ENCODE measurements around the gene TLL2. TPM values are rescaled to one million over a fixed set of nuclear protein-coding genes. Genes with fewer than 3 reads are reported as not detected.

TLL2 gene
- total RNA-seq, 3 donors from 2014 or later, result not detected

- H3K9me3 Mint-ChIP-seq, result peaks cover 9% of the 10 kb centered on the region
- H3K27me3 Mint-ChIP-seq (ENCODE audit: low read depth), result peaks cover 6% of the 10 kb centered on the region
- ATAC-seq (no peak), DNase-seq (no peak)
- no peaks in the 10 kb centered on the region for H3K36me3 Mint-ChIP-seq (ENCODE audit: insufficient read depth)
- no peaks in the 10 kb centered on the region for H3K4me1 Mint-ChIP-seq (ENCODE audit: low read depth)
- H3K4me3 Mint-ChIP-seq, result no peak overlapping the region
Measured at GRCh38 chr10:96462606-96463151, 51.0 kb downstream of the TLL2 start.

GRCh38 chr10:96460316-96460715, 53.4 kb downstream of the TLL2 start:
- H3K27me3 Mint-ChIP-seq (ENCODE audit: low read depth), result peaks cover 12% of the 10 kb centered on the region
- no peaks in the 10 kb centered on the region for H3K36me3 Mint-ChIP-seq (ENCODE audit: insufficient read depth)
- ATAC-seq, result no peak

GRCh38 chr10:96457341-96457740, 56.4 kb downstream of the TLL2 start:
- no peaks in the 10 kb centered on the region for H3K4me1 Mint-ChIP-seq (ENCODE audit: low read depth)
- no peak overlapping the region for H3K4me3 Mint-ChIP-seq
- ATAC-seq (no peak), DNase-seq (no peak)
- no peaks in the 10 kb centered on the region for H3K36me3 Mint-ChIP-seq (ENCODE audit: insufficient read depth)
- peaks cover 9% of the 10 kb centered on the region for H3K9me3 Mint-ChIP-seq
- H3K27me3 Mint-ChIP-seq (ENCODE audit: low read depth), result peaks cover 9% of the 10 kb centered on the region

More at GRCh38 chr10:96460316-96460715, 53.4 kb downstream of the TLL2 start:
- no peak for DNase-seq
- no peaks in the 10 kb centered on the region for H3K4me1 Mint-ChIP-seq (ENCODE audit: low read depth)
- H3K4me3 Mint-ChIP-seq, result no peak overlapping the region
- H3K9me3 Mint-ChIP-seq, result peaks cover 9% of the 10 kb centered on the region

- H3K9me3 Mint-ChIP-seq, result peaks cover 6% of the 10 kb centered on the region
- peaks cover 5% of the 10 kb centered on the region for H3K27me3 Mint-ChIP-seq (ENCODE audit: low read depth)
- ATAC-seq (no peak), DNase-seq (no peak)
- H3K4me3 Mint-ChIP-seq, result no peak overlapping the region
- no peaks in the 10 kb centered on the region for H3K36me3 Mint-ChIP-seq (ENCODE audit: insufficient read depth)
- no peaks in the 10 kb centered on the region for H3K4me1 Mint-ChIP-seq (ENCODE audit: low read depth)
Measured at GRCh38 chr10:96456296-96456840, 57.4 kb downstream of the TLL2 start.

GRCh38 chr10:96453856-96454583, 59.7 kb downstream of the TLL2 start:
- Mint-ChIP-seq H3K27me3 (ENCODE audit: low read depth) (peaks cover 5% of the 10 kb centered on the region), H3K9me3 (no peaks in the 10 kb centered on the region), H3K36me3 (ENCODE audit: insufficient read depth) (no peaks in the 10 kb centered on the region), H3K4me1 (ENCODE audit: low read depth) (no peaks in the 10 kb centered on the region), H3K4me3 (no peak overlapping the region)
- DNase-seq (no peak), ATAC-seq (no peak)

- Mint-ChIP-seq H3K4me1 (ENCODE audit: low read depth) (no peaks in the 10 kb centered on the region), H3K4me3 (no peak overlapping the region), H3K27me3 (ENCODE audit: low read depth) (peaks cover 5% of the 10 kb centered on the region), H3K9me3 (no peaks in the 10 kb centered on the region), H3K36me3 (ENCODE audit: insufficient read depth) (no peaks in the 10 kb centered on the region)
- no peak for DNase-seq
- ATAC-seq, result no peak
Measured at GRCh38 chr10:96452494-96453153, 61.1 kb downstream of the TLL2 start.

GRCh38 chr10:96450529-96451207, 63.1 kb downstream of the TLL2 start:
- Mint-ChIP-seq H3K4me1 (ENCODE audit: low read depth) (no peaks in the 10 kb centered on the region), H3K36me3 (ENCODE audit: insufficient read depth) (no peaks in the 10 kb centered on the region), H3K27me3 (ENCODE audit: low read depth) (peaks cover 9% of the 10 kb centered on the region), H3K4me3 (no peak overlapping the region), H3K9me3 (no peaks in the 10 kb centered on the region)
- ATAC-seq (no peak), DNase-seq (no peak)

GRCh38 chr10:96448558-96448957, 65.2 kb downstream of the TLL2 start:
- no peak for DNase-seq
- peaks cover 15% of the 10 kb centered on the region for H3K27me3 Mint-ChIP-seq (ENCODE audit: low read depth)
- H3K9me3 Mint-ChIP-seq, result no peaks in the 10 kb centered on the region
- no peak for ATAC-seq
- H3K4me1 Mint-ChIP-seq (ENCODE audit: low read depth), result no peaks in the 10 kb centered on the region
- no peak overlapping the region for H3K4me3 Mint-ChIP-seq
- H3K36me3 Mint-ChIP-seq (ENCODE audit: insufficient read depth), result no peaks in the 10 kb centered on the region

GRCh38 chr10:96448021-96448457, 65.7 kb downstream of the TLL2 start:
- no peaks in the 10 kb centered on the region for H3K4me1 Mint-ChIP-seq (ENCODE audit: low read depth)
- peaks cover 15% of the 10 kb centered on the region for H3K27me3 Mint-ChIP-seq (ENCODE audit: low read depth)
- no peaks in the 10 kb centered on the region for H3K36me3 Mint-ChIP-seq (ENCODE audit: insufficient read depth)
- DNase-seq (no peak), ATAC-seq (no peak)
- no peaks in the 10 kb centered on the region for H3K9me3 Mint-ChIP-seq
- no peak overlapping the region for H3K4me3 Mint-ChIP-seq

- ATAC-seq (no peak), DNase-seq (no peak)
- H3K36me3 Mint-ChIP-seq (ENCODE audit: insufficient read depth), result no peaks in the 10 kb centered on the region
- no peaks in the 10 kb centered on the region for H3K9me3 Mint-ChIP-seq
- no peaks in the 10 kb centered on the region for H3K4me1 Mint-ChIP-seq (ENCODE audit: low read depth)
- no peak overlapping the region for H3K4me3 Mint-ChIP-seq
- H3K27me3 Mint-ChIP-seq (ENCODE audit: low read depth), result peaks cover 15% of the 10 kb centered on the region
Measured at GRCh38 chr10:96446966-96447596, 66.6 kb downstream of the TLL2 start.

GRCh38 chr10:96441987-96442643, 71.6 kb downstream of the TLL2 start:
- H3K36me3 Mint-ChIP-seq (ENCODE audit: insufficient read depth), result no peaks in the 10 kb centered on the region
- no peaks in the 10 kb centered on the region for H3K9me3 Mint-ChIP-seq
- peaks cover 26% of the 10 kb centered on the region for H3K27me3 Mint-ChIP-seq (ENCODE audit: low read depth)
- H3K4me3 Mint-ChIP-seq, result no peak overlapping the region
- DNase-seq, result no peak
- ATAC-seq, result no peak
- no peaks in the 10 kb centered on the region for H3K4me1 Mint-ChIP-seq (ENCODE audit: low read depth)

- Mint-ChIP-seq H3K9me3 (no peaks in the 10 kb centered on the region), H3K27me3 (ENCODE audit: low read depth) (peaks cover 20% of the 10 kb centered on the region), H3K4me3 (no peak overlapping the region), H3K36me3 (ENCODE audit: insufficient read depth) (no peaks in the 10 kb centered on the region), H3K4me1 (ENCODE audit: low read depth) (no peaks in the 10 kb centered on the region)
- DNase-seq, result no peak
- ATAC-seq, result no peak
Measured at GRCh38 chr10:96441322-96441885, 72.3 kb downstream of the TLL2 start.

Measured in activated T-cell treated with anti-CD3 and anti-CD28 coated beads, Interleukin-2, amount 50 U/mL, for 4 hours (primary cell).